A549 (cell line): ENCODE results near the gene SPATA13. TPM values are rescaled to one million over a fixed set of nuclear protein-coding genes. Genes with fewer than 3 reads are reported as not detected.

Experiments
- ATAC-seq, 2 experiments: fragments of 200-7000 bp in 1 of 2; fragments of >200 bp in 1 of 2; cut with Nextera tagmentation in 1 of 2; cut with Tn5 transposase in 1 of 2; 3 replicates each; pipeline versions ENCODE4 v1.8.0 to v1.9.1; 2018 to 2020; ENCODE audit warnings: mild to moderate bottlenecking in 1 of 2, moderate library complexity in 1 of 2
- CTCF ChIA-PET: fragments of 300-600 bp; sonication (Branson Sonifier 250); formaldehyde crosslinking; extraction: SDS; loops from one replicate; lab custom pipeline; 2021; ENCODE audit warnings: antibody characterized with exemption, inconsistent platforms; lab: Yijun Ruan, JAX
- POLR2A ChIA-PET: fragments of 350-600 bp; formaldehyde crosslinking; extraction: SDS; loops from one replicate; lab custom pipeline; 2021; ENCODE audit warnings: antibody characterized with exemption, inconsistent platforms; lab: Yijun Ruan, JAX
- DNase-seq, 2 experiments: peaks; one replicate each; pipeline versions ENCODE4 v3.0.0 to v3.0.0-alpha.2; 2011 to 2016; ENCODE audit warnings: low read depth in 1 of 2, low spot score in 1 of 2
- FAIRE-seq: peaks from 2 replicates; lab custom pipeline; 2011; peaks lifted over from hg19 to GRCh38; lab: Jason Lieb, UNC
- H3K27ac ChIP-seq, 2 experiments: fragments of >200 bp; sonication (Bioruptor Twin); formaldehyde crosslinking; 3 replicates each; pipeline ENCODE4 v1.5.1; 2016 to 2017
- H3K4me1 ChIP-seq: fragments of >200 bp; sonication (Bioruptor Twin); formaldehyde crosslinking; 3 replicates; pipeline ENCODE4 v1.6.1; 2016
- H3K4me2 ChIP-seq: fragments of >200 bp; sonication (Bioruptor Twin); formaldehyde crosslinking; 3 replicates; pipeline ENCODE4 v1.6.1; 2016
- H3K4me3 ChIP-seq: fragments of >200 bp; sonication (Bioruptor Twin); formaldehyde crosslinking; 3 replicates; pipeline ENCODE4 v1.5.1; 2016
- H3K9me3 ChIP-seq: fragments of >200 bp; sonication (Bioruptor Twin); formaldehyde crosslinking; 3 replicates; pipeline ENCODE4 v1.6.1; 2016
- BHLHE40 ChIP-seq: IDR thresholded peaks from 2 replicates; pipeline ENCODE4 v1.6.1; 2012; ENCODE audit warnings: low read depth, low read length, inconsistent platforms
- CBX8 ChIP-seq: fragments of 200-600 bp; sonication (generic); IDR thresholded peaks from 2 replicates; pipeline ENCODE4 v1.6.1; 2016
- CEBPB ChIP-seq, 2 experiments: fragments of >200 bp in 1 of 2; sonication (Bioruptor Twin) in 1 of 2; formaldehyde crosslinking in 1 of 2; IDR thresholded peaks; 2 replicates each; pipeline ENCODE4 v1.6.1; 2012 to 2016
- CHD2 ChIP-seq: fragments of 150-350 bp; IDR thresholded peaks from 2 replicates; pipeline ENCODE4 v1.6.1; 2014; ENCODE audit warnings: low read length; ENCODE audit not compliant: partially characterized antibody
- CTCF ChIP-seq: fragments of >200 bp; sonication (Bioruptor Twin); formaldehyde crosslinking; IDR thresholded peaks from 3 replicates; pipeline ENCODE4 v1.5.1; 2016
- EHF ChIP-seq: fragments of 250-450 bp; sonication (Bioruptor Pico); IDR thresholded peaks from 2 replicates; pipeline ENCODE4 v1.5.0; 2020; ENCODE audit warnings: mild to moderate bottlenecking
- EHMT2 ChIP-seq: fragments of 200-600 bp; sonication (generic); IDR thresholded peaks from 2 replicates; pipeline ENCODE4 v1.6.1; 2016; ENCODE audit warnings: antibody characterized with exemption, low read depth, mild to moderate bottlenecking, moderate library complexity
- FOXS1 ChIP-seq: fragments of 250-450 bp; sonication (Bioruptor Pico); IDR thresholded peaks from 2 replicates; pipeline ENCODE4 v1.5.0; 2020; ENCODE audit warnings: mild to moderate bottlenecking, moderate library complexity
- GATA3 ChIP-seq: IDR thresholded peaks from 2 replicates; pipeline ENCODE4 v1.6.1; 2012; ENCODE audit warnings: borderline replicate concordance
- HES2 ChIP-seq: fragments of >200 bp; sonication (Bioruptor Twin); formaldehyde crosslinking; IDR thresholded peaks from 2 replicates; pipeline ENCODE4 v1.6.1; 2016
- JUN ChIP-seq, 2 experiments: fragments of >200 bp; sonication (Bioruptor Twin); formaldehyde crosslinking; IDR thresholded peaks; 2 replicates in 1 of 2; 3 replicates in 1 of 2; pipeline ENCODE4 v1.6.1; 2016 to 2017
- KDM5A ChIP-seq: fragments of 200-600 bp; sonication (generic); IDR thresholded peaks from 2 replicates; pipeline ENCODE4 v1.6.1; 2016; ENCODE audit warnings: antibody characterized with exemption, mild to moderate bottlenecking
- MAFK ChIP-seq: fragments of 450-650 bp; IDR thresholded peaks from 2 replicates; pipeline ENCODE4 v1.6.1; 2014; ENCODE audit not compliant: partially characterized antibody
- PBX3 ChIP-seq: IDR thresholded peaks from 2 replicates; pipeline ENCODE4 v1.6.1; 2012
- POLR2A ChIP-seq: IDR thresholded peaks from 2 replicates; pipeline ENCODE4 v1.6.1; 2012; ENCODE audit warnings: mild to moderate bottlenecking, low read length
- RAD21 ChIP-seq, 2 experiments: fragments of >200 bp in 1 of 2; sonication (Bioruptor Twin) in 1 of 2; formaldehyde crosslinking in 1 of 2; IDR thresholded peaks in 1 of 2; conservative IDR thresholded peaks in 1 of 2; 2 replicates in 1 of 2; 3 replicates in 1 of 2; pipeline ENCODE4 v1.6.1; 2012 to 2018; ENCODE audit warnings: inconsistent platforms in 1 of 2
- RFX5 ChIP-seq: fragments of 450-650 bp; IDR thresholded peaks from 2 replicates; pipeline ENCODE4 v1.7.1; 2014; ENCODE audit warnings: antibody characterized with exemption, mild to moderate bottlenecking, moderate library complexity
- SMC3 ChIP-seq: fragments of >200 bp; sonication (Bioruptor Twin); formaldehyde crosslinking; IDR thresholded peaks from 3 replicates; pipeline ENCODE4 v1.6.1; 2018; ENCODE audit warnings: inconsistent platforms
- SREBF2 ChIP-seq: fragments of 450-650 bp; IDR thresholded peaks from 2 replicates; pipeline ENCODE4 v1.6.1; 2014; ENCODE audit warnings: mild to moderate bottlenecking, moderate library complexity
- TFCP2L1 ChIP-seq: fragments of 250-450 bp; sonication (Bioruptor Pico); IDR thresholded peaks from 2 replicates; pipeline ENCODE4 v1.5.0; 2021; ENCODE audit warnings: mild to moderate bottlenecking
- USF2 ChIP-seq: fragments of 450-650 bp; IDR thresholded peaks from 2 replicates; pipeline ENCODE4 v1.6.1; 2014; ENCODE audit warnings: antibody characterized with exemption
- ZFP36 ChIP-seq: fragments of 450-650 bp; IDR thresholded peaks from 2 replicates; pipeline ENCODE4 v1.6.1; 2014; ENCODE audit warnings: borderline replicate concordance; ENCODE audit not compliant: partially characterized antibody
- ZNF302 ChIP-seq: fragments of 250-450 bp; sonication (Bioruptor Pico); IDR thresholded peaks from 2 replicates; pipeline ENCODE4 v1.9.0; 2021; ENCODE audit warnings: inconsistent platforms, mild to moderate bottlenecking, moderate library complexity
- WGBS: methylation state at CpG from one replicate; pipeline ENCODE4 v1.1.6; 2017; ENCODE audit errors: missing lambda C conversion rate; 5-methylcytosine and 5-hydroxymethylcytosine counted together
- polyA plus RNA-seq, 4 experiments: library from polyadenylated mRNA; depleted of rRNA in 3 of 4; stranded (reverse); fragments of >200 nt; fragmentation: RNase III in 1 of 4; extraction: RNeasy Plus Mini Kit Qiagen cat#74134 plus additional on column Dnase treatment in 1 of 4; gene quantifications; 2 replicates in 3 of 4; 3 replicates in 1 of 4; pipeline ENCODE4 v1.2.3, GENCODE V29; 2011 to 2017

Gene SPATA13
- polyA plus RNA-seq, 2 of the 4 experiments (the other 2 are of a cell fraction): 3.1 to 6.3 TPM

GRCh38 chr13:24185591-24186232, 25.2 kb downstream of the SPATA13 start (continued):
- no peak for TF ChIP-seq USF2

- ChIA-PET CTCF (no interaction called here), POLR2A (no interaction called here)
- no peak for ATAC-seq
These were observed 26.7 kb downstream of the SPATA13 start for GRCh38 chr13:24187185-24187584.

GRCh38 chr13:24192057-24192810, 31.7 kb downstream of the SPATA13 start:
- Histone ChIP-seq H3K4me2 (no peak overlapping the region), H3K9me3 (no peaks in the 10 kb centered on the region), H3K4me3 (no peak overlapping the region), H3K4me1 (peaks cover 1% of the 10 kb centered on the region; the same call in 1 of the 3 replicates), H3K27ac (no peak overlapping the region)
- no peak for ATAC-seq
- 94% methylated on average over 6 of the region's 6 CpGs for WGBS
- DNase-seq: no peak
- no peak for FAIRE-seq
- POLR2A ChIA-PET: no interaction called here
- TF ChIP-seq ZNF302 (CRISPR knock-in tag) (no peak), SMC3 (no peak), CEBPB (IDR thresholded peaks at IDR 0.05) (no peak), SREBF2 (no peak), CTCF (no peak)
- TF ChIP-seq, all 56 proteins: peak for 0
- CTCF ChIA-PET: no interaction called here

More at GRCh38 chr13:24187185-24187584, 26.7 kb downstream of the SPATA13 start:
- H3K9me3 ChIP-seq: no peaks in the 10 kb centered on the region
- 82% methylated on average over 7 of the region's 7 CpGs for WGBS
- FAIRE-seq: no peak
- H3K4me3 ChIP-seq: no peak overlapping the region
- H3K27ac ChIP-seq: no peak overlapping the region
- H3K4me2 ChIP-seq: no peak overlapping the region
- TF ChIP-seq POLR2A: no peak
- TF ChIP-seq CEBPB (IDR thresholded peaks at IDR 0.05): no peak
- TF ChIP-seq, all 56 proteins: peak for 0
- peaks cover 35% of the 10 kb centered on the region for H3K4me1 ChIP-seq
- no peak for DNase-seq

GRCh38 chr13:24192811-24193162, 32.3 kb downstream of the SPATA13 start:
- FAIRE-seq (no peak), ATAC-seq (no peak), DNase-seq (no peak)
- WGBS: 91% methylated on average over 1 of the region's 1 CpG
- no peaks in the 10 kb centered on the region for H3K9me3 ChIP-seq
- H3K27ac ChIP-seq: no peak overlapping the region
- no peak overlapping the region for H3K4me3 ChIP-seq
- no peak for TF ChIP-seq GATA3
- no peak for TF ChIP-seq TFCP2L1 (CRISPR knock-in tag)
- no peak for TF ChIP-seq RAD21 (conservative IDR thresholded peaks at IDR 0.05 in 1 of 2, IDR thresholded peaks at IDR 0.05 in 1 of 2)
- TF ChIP-seq ZFP36: no peak
- TF ChIP-seq SREBF2: no peak
- TF ChIP-seq CHD2: no peak
- no peak for TF ChIP-seq KDM5A
- POLR2A ChIA-PET: no interaction called here
- H3K4me1 ChIP-seq: no peaks in the 10 kb centered on the region; the same call in 2 of the 3 replicates
- CTCF ChIA-PET: interaction anchor here (1.8 kb wide), 1 partner anchor 12 kb away, joined by 6 read pairs; no protein-coding TSS in a partner anchor
- H3K4me2 ChIP-seq: no peak overlapping the region

GRCh38 chr13:24194447-24194846, 33.9 kb downstream of the SPATA13 start:
- Histone ChIP-seq H3K9me3 (no peaks in the 10 kb centered on the region), H3K27ac (no peak overlapping the region), H3K4me2 (no peak overlapping the region), H3K4me3 (no peak overlapping the region), H3K4me1 (no peaks in the 10 kb centered on the region; the same call in 2 of the 3 replicates)
- 92% methylated on average over 8 of the region's 8 CpGs for WGBS
- ATAC-seq (no peak), DNase-seq (no peak), FAIRE-seq (no peak)
- POLR2A ChIA-PET: no interaction called here
- CTCF ChIA-PET: interaction anchor here (1.5 to 1.8 kb wide), 2 partner anchors 14 to 33 kb away, joined by 3 to 6 read pairs; no protein-coding TSS in a partner anchor
- no peak for TF ChIP-seq RFX5
- no peak for TF ChIP-seq BHLHE40
- TF ChIP-seq MAFK: no peak
- no peak for TF ChIP-seq JUN (IDR thresholded peaks at IDR 0.05)
- no peak for TF ChIP-seq FOXS1 (CRISPR knock-in tag)
- no peak for TF ChIP-seq EHMT2
- no peak for TF ChIP-seq PBX3
- TF ChIP-seq EHF: no peak
- TF ChIP-seq ZNF302 (CRISPR knock-in tag): no peak
- TF ChIP-seq CBX8: no peak
- no peak for TF ChIP-seq HES2
